Endothelial cell of umbilical vein (primary cell): Measurements from ENCODE around the gene POP7.

ENCODE experiments used
- EZH2 ChIP-seq: IDR thresholded peaks from 2 replicates; pipeline ENCODE4 v1.6.1; 2012; ENCODE audit warnings: borderline replicate concordance, low read depth, mild to moderate bottlenecking, moderate library complexity, low read length, inconsistent platforms; ENCODE audit not compliant: severe bottlenecking
- FOS ChIP-seq: IDR thresholded peaks from 2 replicates; pipeline ENCODE4 v1.6.1; 2011; ENCODE audit warnings: mild to moderate bottlenecking, low read length, moderate library complexity, borderline replicate concordance; ENCODE audit not compliant: insufficient read depth
- JUN ChIP-seq: IDR thresholded peaks from 2 replicates; pipeline ENCODE4 v1.6.1; 2011; ENCODE audit warnings: borderline replicate concordance, low read depth; ENCODE audit not compliant: insufficient read length, insufficient read depth
- MYC ChIP-seq: IDR thresholded peaks from one replicate; pipeline ENCODE4 v1.6.1; 2011; ENCODE audit warnings: mild to moderate bottlenecking, low read depth, low read length
- POLR2A ChIP-seq: IDR thresholded peaks from 2 replicates; pipeline ENCODE4 v1.6.1; 2012; ENCODE audit warnings: low read depth, mild to moderate bottlenecking, control low read depth, low read length
- POLR2AphosphoS5 ChIP-seq: IDR thresholded peaks from 2 replicates; pipeline ENCODE4 v1.6.1; 2012; ENCODE audit warnings: low read depth, mild to moderate bottlenecking, control low read depth, low read length, moderate library complexity; ENCODE audit not compliant: insufficient read depth
- TF ChIP-seq, protein P1 (sequence below), 2 donors: IDR thresholded peaks; 1 replicate in 1 of 2; 2 replicates in 1 of 2; pipeline ENCODE4 v1.5.1; 2011; ENCODE audit warnings: low read length in 2 of 2, mild to moderate bottlenecking in 2 of 2, moderate library complexity in 2 of 2, control low read depth in 1 of 2, inconsistent platforms in 1 of 2, low read depth in 1 of 2; ENCODE audit not compliant: insufficient read depth in 1 of 2; ENCODE audit errors: extremely low read depth in 1 of 2
- TF ChIP-seq, protein P2 (sequence below): IDR thresholded peaks from 2 replicates; pipeline ENCODE4 v1.6.1; 2011; ENCODE audit not compliant: insufficient read depth, insufficient read length

DNA sequence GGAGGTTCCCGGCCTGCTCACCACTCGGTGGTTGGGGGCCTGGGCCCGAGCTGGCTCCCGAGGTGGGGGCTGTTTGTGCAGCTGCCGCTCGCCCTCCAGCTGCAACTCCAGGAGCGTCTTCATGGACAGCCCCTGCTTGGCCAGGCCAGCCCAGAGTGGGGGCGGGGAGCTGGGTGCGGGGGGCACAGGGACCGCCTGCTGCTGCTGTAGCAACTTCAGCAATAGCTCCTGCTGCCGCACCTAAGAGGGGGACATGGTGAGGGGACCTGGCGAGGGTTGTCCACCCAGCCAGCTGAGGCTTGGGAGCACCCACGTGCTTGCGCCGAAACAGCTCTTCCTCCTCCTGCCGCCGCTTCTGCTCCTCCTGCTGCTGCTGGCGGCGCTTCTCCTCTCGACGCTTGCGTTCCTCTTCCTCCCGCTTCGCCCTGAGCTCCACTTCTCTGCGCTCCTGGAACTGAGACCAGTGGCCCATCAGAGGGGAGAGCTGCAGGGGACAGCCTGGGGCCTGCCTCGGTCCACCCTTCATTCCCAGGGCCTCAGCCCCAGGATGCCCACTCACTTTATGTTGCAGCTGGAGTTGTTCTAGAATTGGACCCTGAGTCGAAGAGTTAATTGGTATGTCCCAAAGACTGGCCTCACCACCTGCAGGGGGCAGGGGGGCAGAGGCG lies 22.8 kb upstream of the POP7 start:
- TF ChIP-seq POLR2AphosphoS5: no peak
- no peak for TF ChIP-seq EZH2
- TF ChIP-seq, protein P1, sequence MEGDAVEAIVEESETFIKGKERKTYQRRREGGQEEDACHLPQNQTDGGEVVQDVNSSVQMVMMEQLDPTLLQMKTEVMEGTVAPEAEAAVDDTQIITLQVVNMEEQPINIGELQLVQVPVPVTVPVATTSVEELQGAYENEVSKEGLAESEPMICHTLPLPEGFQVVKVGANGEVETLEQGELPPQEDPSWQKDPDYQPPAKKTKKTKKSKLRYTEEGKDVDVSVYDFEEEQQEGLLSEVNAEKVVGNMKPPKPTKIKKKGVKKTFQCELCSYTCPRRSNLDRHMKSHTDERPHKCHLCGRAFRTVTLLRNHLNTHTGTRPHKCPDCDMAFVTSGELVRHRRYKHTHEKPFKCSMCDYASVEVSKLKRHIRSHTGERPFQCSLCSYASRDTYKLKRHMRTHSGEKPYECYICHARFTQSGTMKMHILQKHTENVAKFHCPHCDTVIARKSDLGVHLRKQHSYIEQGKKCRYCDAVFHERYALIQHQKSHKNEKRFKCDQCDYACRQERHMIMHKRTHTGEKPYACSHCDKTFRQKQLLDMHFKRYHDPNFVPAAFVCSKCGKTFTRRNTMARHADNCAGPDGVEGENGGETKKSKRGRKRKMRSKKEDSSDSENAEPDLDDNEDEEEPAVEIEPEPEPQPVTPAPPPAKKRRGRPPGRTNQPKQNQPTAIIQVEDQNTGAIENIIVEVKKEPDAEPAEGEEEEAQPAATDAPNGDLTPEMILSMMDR (IDR thresholded peaks at IDR 0.05; ENCODE audit: extremely low read depth in 1 of 2, insufficient read depth in 1 of 2, low read depth in 1 of 2, low read length in 2 of 2): no peak
- TF ChIP-seq POLR2A: no peak
- TF ChIP-seq, protein P2, sequence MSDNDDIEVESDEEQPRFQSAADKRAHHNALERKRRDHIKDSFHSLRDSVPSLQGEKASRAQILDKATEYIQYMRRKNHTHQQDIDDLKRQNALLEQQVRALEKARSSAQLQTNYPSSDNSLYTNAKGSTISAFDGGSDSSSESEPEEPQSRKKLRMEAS: no peak
- no peak for TF ChIP-seq MYC
- TF ChIP-seq JUN: no peak
- no peak for TF ChIP-seq FOS
